ENCODE measurements around the gene SPAG16.

DNA sequence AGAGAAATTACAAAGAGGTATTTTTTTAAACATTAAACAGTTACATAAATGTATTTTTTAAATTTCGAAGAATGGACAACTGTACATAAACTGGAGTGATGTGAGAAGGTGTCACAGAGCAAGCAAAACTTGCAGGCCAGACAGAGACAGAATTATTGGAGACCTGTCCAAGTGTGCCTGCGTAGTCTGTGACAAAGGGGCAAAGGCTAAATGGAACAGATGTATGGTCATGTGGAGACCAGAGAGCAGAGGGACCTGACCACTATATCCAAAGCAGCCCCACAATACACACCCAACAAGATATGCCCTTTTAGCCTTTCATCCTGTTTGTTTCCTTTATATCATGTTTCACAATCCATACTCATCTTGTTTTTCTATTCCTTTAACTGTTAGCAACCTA, 901.3 kb downstream of the SPAG16 start:
- TF ChIP-seq, protein P1, sequence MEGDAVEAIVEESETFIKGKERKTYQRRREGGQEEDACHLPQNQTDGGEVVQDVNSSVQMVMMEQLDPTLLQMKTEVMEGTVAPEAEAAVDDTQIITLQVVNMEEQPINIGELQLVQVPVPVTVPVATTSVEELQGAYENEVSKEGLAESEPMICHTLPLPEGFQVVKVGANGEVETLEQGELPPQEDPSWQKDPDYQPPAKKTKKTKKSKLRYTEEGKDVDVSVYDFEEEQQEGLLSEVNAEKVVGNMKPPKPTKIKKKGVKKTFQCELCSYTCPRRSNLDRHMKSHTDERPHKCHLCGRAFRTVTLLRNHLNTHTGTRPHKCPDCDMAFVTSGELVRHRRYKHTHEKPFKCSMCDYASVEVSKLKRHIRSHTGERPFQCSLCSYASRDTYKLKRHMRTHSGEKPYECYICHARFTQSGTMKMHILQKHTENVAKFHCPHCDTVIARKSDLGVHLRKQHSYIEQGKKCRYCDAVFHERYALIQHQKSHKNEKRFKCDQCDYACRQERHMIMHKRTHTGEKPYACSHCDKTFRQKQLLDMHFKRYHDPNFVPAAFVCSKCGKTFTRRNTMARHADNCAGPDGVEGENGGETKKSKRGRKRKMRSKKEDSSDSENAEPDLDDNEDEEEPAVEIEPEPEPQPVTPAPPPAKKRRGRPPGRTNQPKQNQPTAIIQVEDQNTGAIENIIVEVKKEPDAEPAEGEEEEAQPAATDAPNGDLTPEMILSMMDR (IDR thresholded peaks at IDR 0.05), result no peak
- TF ChIP-seq, protein P2, sequence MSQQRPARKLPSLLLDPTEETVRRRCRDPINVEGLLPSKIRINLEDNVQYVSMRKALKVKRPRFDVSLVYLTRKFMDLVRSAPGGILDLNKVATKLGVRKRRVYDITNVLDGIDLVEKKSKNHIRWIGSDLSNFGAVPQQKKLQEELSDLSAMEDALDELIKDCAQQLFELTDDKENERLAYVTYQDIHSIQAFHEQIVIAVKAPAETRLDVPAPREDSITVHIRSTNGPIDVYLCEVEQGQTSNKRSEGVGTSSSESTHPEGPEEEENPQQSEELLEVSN (IDR thresholded peaks at IDR 0.05; ENCODE audit: borderline replicate concordance, low read depth), result no peak
- no peak for TF ChIP-seq MYC (IDR thresholded peaks at IDR 0.05; ENCODE audit: borderline replicate concordance, low read length)
- TF ChIP-seq RARB (CRISPR knock-in tag; IDR thresholded peaks at IDR 0.05), result no peak
- TF ChIP-seq POLR2A (IDR thresholded peaks at IDR 0.05; ENCODE audit: low read length), result no peak

All from A549 (cell line).